Ovary (tissue), 9 donors: ENCODE results near the gene MT1F. TPM values are rescaled to one million over a fixed set of nuclear protein-coding genes. Genes with fewer than 3 reads are reported as not detected.
"Not testable (repeated sequence)": the region's sequence is repeated elsewhere in the genome, so short reads cannot be mapped to it uniquely, and the experiment has no call there.

ENCODE experiments used
- DNase-seq, 5 donors: peaks; one replicate each; pipeline ENCODE4 v3.0.0-alpha.2; 2019 to 2020
- H3K27ac ChIP-seq, 2 donors: fragments of 200-600 bp; one replicate each; pipeline versions ENCODE4 v1.5.1 to v1.8.0; 2019 to 2022
- H3K27me3 ChIP-seq: fragments of 200-600 bp; one replicate; pipeline ENCODE4 v1.8.0; 2022
- H3K36me3 ChIP-seq: fragments of 200-600 bp; sonication (generic); one replicate; pipeline ENCODE4 v1.5.1; 2019
- H3K4me1 ChIP-seq: one replicate; pipeline ENCODE4 v1.8.1; 2013; ENCODE audit warnings: mild to moderate bottlenecking, moderate library complexity; ENCODE audit not compliant: insufficient read depth
- H3K4me3 ChIP-seq: fragments of 200-600 bp; sonication (generic); one replicate; pipeline ENCODE4 v1.5.1; 2017
- H3K9me3 ChIP-seq, 2 donors: fragments of 200-600 bp in 1 of 2; sonication (generic) in 1 of 2; one replicate each; pipeline versions ENCODE4 v1.5.1 to v1.8.1; 2013 to 2019; ENCODE audit warnings: mild to moderate bottlenecking in 1 of 2, moderate library complexity in 1 of 2
- CTCF ChIP-seq, 3 donors: fragments of 450-650 bp in 2 of 3; fragments of 200-600 bp in 1 of 3; IDR thresholded peaks; one replicate each; pipeline versions ENCODE4 v1.5.1 to v1.8.0; 2016 to 2022; ENCODE audit warnings: antibody characterized with exemption in 3 of 3, mild to moderate bottlenecking in 1 of 3
- EP300 ChIP-seq: sonication (generic); formaldehyde crosslinking; IDR thresholded peaks from one replicate; pipeline ENCODE4 v1.6.1; 2017; ENCODE audit warnings: antibody characterized with exemption
- POLR2A ChIP-seq: fragments of 450-650 bp; IDR thresholded peaks from one replicate; pipeline ENCODE4 v1.6.1; 2017; ENCODE audit warnings: antibody characterized with exemption, mild to moderate bottlenecking, moderate library complexity
- WGBS, 3 donors: extraction: QIAGEN DNeasy Blood & Tissue Kit in 1 of 3; methylation state at CpG; one replicate each; pipeline versions ENCODE4 v1.1.5 to v1.1.7; 2013 to 2017; 5-methylcytosine and 5-hydroxymethylcytosine counted together
- intact Hi-C, 4 donors: fragments of 100-400 bp; cut with DNase I; formaldehyde crosslinking; loops; one replicate each; pipeline versions ENCODE4 v1.11.0 to v1.15.1; 2022 to 2023
- polyA plus RNA-seq, 2 donors: library from polyadenylated mRNA; stranded (reverse); fragments of 200-250 nt in 1 of 2; fragments of 350-450 nt in 1 of 2; fragmentation: Illumina TruSeq in 1 of 2; extraction: RNeasy Lipid Tissue Mini Kit (QIAGEN cat#74804) in 1 of 2; gene quantifications; one replicate each; pipeline ENCODE4 v1.2.3, GENCODE V29; 2013 to 2014
- total RNA-seq, 7 donors: library from RNA; depleted of rRNA in 2 of 7; stranded (reverse); fragments of >200 nt in 2 of 7; fragmentation: NEBNext Ultra II Directional in 3 of 7; extraction: Animal tissue kit (Norgen Biotek cat#: 25700) in 3 of 7; gene quantifications; one replicate each; pipeline versions ENCODE4 v1.1.0 to v1.2.4, GENCODE V29; 2016 to 2023
- donor health status: DM: no; HTN: no; CAD: no; lungs with moderate emphysema.
- donor health status: DM: no; HTN: no; CAD: no.
- donor health status: Bipolar disorder and iron deficiency.
- donor health status: DM: yes; HTN: yes; CAD: no.
- donor health status: DM: no; HTN: no; CAD: no.
- donor health status: DM: yes; HTN: yes; CAD: no.

MT1F gene
- total and polyA plus RNA-seq, 9 donors, result 0.73 to 76.3 (median 3.2) TPM; not detected in 1

- Histone ChIP-seq H3K9me3 (no peaks in the 10 kb centered on the region), H3K36me3 (no peaks in the 10 kb centered on the region), H3K4me3 (no peak overlapping the region), H3K4me1 (no peaks in the 10 kb centered on the region), H3K27ac (no peak overlapping the region), H3K27me3 (no peaks in the 10 kb centered on the region)
- TF ChIP-seq CTCF (IDR thresholded peaks at IDR 0.05) (no peak), EP300 (no peak), POLR2A (no peak)
- DNase-seq, result no peak
- 43 to 93% (median 46%) methylated on average over 2 of the region's 2 CpGs for WGBS, 3 donors
- intact Hi-C loops, result loop anchor here in 1 of 4 donors (10.0 kb wide), 1 partner anchor 46 kb away; the partner anchor contains the start of gene MT1E
These were observed 12.8 kb downstream of the MT1F start for GRCh38 chr16:56670620-56670934.

GRCh38 chr16:56671691-56672090 lies 13.9 kb downstream of the MT1F start:
- not testable (repeated sequence) for H3K4me1 ChIP-seq, DNase-seq, H3K9me3 ChIP-seq, H3K27ac ChIP-seq, H3K4me3 ChIP-seq, H3K36me3 ChIP-seq, H3K27me3 ChIP-seq
- 20 to 36% (median 32%) methylated on average over 2 of the region's 2 CpGs for WGBS, 3 donors
- intact Hi-C loops, result loop anchor here in 1 of 4 donors (10.0 kb wide), 1 partner anchor 47 kb away; the partner anchor contains the start of gene MT1E

DNA sequence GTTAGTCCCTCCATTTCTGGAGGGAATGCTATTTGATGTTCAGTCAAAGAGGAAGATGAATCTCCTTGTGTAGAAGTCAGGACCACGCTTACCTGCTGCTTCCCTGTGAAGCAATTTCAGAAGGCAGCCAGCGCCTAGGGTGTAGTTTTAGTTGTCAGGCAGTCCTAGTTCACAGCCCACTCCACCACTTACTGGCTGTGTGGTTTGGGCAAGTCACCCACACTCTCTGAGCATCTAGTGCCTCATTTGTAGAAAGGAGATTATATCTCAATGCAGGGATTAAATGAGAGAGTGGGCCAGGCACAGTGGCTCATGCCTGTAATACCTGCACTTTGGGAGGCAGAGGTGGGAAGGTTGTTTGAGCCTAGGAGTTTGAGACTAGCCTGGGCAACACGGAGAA lies 14.4 kb downstream of the MT1F start:
- not testable (repeated sequence) for H3K27ac ChIP-seq, H3K4me1 ChIP-seq, H3K9me3 ChIP-seq, H3K36me3 ChIP-seq, H3K4me3 ChIP-seq, H3K27me3 ChIP-seq, DNase-seq
- 70 to 84% (median 84%) methylated on average over 3 of the region's 3 CpGs for WGBS, 3 donors
- intact Hi-C loops, result loop anchor here in 1 of 4 donors (10.0 kb wide), 1 partner anchor 47 kb away; the partner anchor contains the start of gene MT1E

DNA sequence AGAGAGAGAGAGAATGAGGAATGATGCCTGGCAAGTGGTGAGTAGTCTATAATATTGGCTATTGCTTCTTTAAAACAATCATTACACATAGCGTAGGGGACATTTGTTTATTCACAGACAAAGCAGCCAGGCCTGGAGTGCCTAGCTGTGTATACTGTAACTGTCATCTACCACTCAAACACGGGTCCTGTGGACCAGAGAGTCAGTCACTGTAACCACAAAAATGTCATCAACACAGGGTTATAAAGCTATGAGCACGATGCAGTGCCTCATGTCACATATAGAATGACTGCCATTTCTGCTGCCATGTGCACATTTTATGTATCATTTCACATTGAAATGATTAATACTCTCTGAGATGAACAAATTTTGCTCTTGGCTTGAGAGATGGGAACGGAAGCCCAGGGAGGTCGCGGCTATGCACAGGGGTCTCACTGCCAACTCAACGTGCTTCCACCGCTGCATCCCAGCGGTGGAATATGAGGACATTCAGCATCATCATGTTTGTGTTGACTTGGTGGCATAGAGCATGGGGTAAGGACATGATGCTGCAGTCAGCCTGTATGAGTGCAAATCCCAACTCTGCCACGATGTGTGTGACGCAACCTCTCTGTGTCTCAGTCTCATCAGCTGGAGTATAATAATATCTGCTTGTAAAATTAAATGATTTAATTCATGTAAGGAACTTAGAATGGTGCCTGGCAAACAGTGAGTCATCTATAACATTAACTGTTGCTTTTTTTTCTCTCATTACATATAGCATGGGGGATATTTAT lies 15.2 kb downstream of the MT1F start:
- no peaks in the 10 kb centered on the region for H3K27me3 ChIP-seq
- no peaks in the 10 kb centered on the region for H3K4me1 ChIP-seq
- no peak overlapping the region for H3K4me3 ChIP-seq
- 83 to 90% (median 87%) methylated on average over 11 of the region's 11 CpGs for WGBS, 3 donors
- intact Hi-C loops, result loop anchor here in 1 of 4 donors (10.0 kb wide), 1 partner anchor 48 kb away; the partner anchor contains the start of gene MT1E
- no peak for DNase-seq
- H3K27ac ChIP-seq, result no peak overlapping the region
- H3K36me3 ChIP-seq, result no peaks in the 10 kb centered on the region
- no peaks in the 10 kb centered on the region for H3K9me3 ChIP-seq
- no peak for TF ChIP-seq EP300
- no peak for TF ChIP-seq CTCF (IDR thresholded peaks at IDR 0.05)
- no peak for TF ChIP-seq POLR2A

GRCh38 chr16:56673921-56674320 lies 16.2 kb downstream of the MT1F start:
- WGBS, 3 donors, result 40 to 48% (median 42%) methylated on average over 12 of the region's 12 CpGs
- H3K9me3 ChIP-seq, result no peaks in the 10 kb centered on the region
- no peak overlapping the region for H3K27ac ChIP-seq
- intact Hi-C loops, result loop anchor here in 1 of 4 donors (10.0 kb wide), 1 partner anchor 49 kb away; the partner anchor contains the start of gene MT1E
- no peak overlapping the region for H3K4me3 ChIP-seq
- H3K4me1 ChIP-seq, result no peaks in the 10 kb centered on the region
- H3K36me3 ChIP-seq, result no peaks in the 10 kb centered on the region
- H3K27me3 ChIP-seq, result no peaks in the 10 kb centered on the region
- TF ChIP-seq CTCF (IDR thresholded peaks at IDR 0.05) (peak in 1 of 3 donors; percentile 23), EP300 (no peak)
- no peak for DNase-seq

DNA sequence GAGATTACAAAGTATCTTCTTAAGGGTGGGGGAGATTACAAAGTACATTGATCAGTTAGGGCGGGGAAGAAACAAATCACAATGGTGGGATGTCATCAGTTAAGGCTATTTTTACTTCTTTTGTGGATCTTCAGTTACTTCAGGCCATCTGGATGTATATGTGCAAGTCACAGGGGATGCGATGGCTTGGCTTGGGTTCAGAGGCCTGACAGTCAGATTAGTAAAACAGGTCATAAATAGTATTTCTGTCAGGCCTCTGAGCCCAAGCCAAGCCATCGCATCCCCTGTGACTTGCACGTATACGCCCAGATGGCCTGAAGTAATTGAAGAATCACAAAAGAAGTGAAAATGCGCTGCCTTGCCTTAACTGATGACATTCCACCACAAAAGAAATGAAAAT lies 16.8 kb downstream of the MT1F start:
- not testable (repeated sequence) for DNase-seq, H3K27ac ChIP-seq, H3K4me1 ChIP-seq, H3K4me3 ChIP-seq, H3K9me3 ChIP-seq, H3K27me3 ChIP-seq, H3K36me3 ChIP-seq
- intact Hi-C loops, result loop anchor here in 1 of 4 donors (10.0 kb wide), 1 partner anchor 50 kb away; the partner anchor contains the start of gene MT1E
- WGBS, 3 donors, result 88 to 96% (median 92%) methylated on average over 6 of the region's 6 CpGs
